HFFc6 (cell line): ENCODE measurements around the gene PDE6B. TPM values are rescaled to one million over a fixed set of nuclear protein-coding genes. Genes with fewer than 3 reads are reported as not detected.

Source experiments
- DNase-seq: peaks from one replicate; pipeline ENCODE4 v3.0.0-alpha.2; 2018
- H3K27ac Mint-ChIP-seq: 2 replicates; pipeline ENCODE4 v1.8.0; 2020; ENCODE audit warnings: mild to moderate bottlenecking, mixed read lengths
- H3K27me3 Mint-ChIP-seq: 2 replicates; pipeline ENCODE4 v1.8.0; 2021; ENCODE audit warnings: mild to moderate bottlenecking, moderate library complexity, mixed read lengths; ENCODE audit not compliant: insufficient read depth
- H3K36me3 Mint-ChIP-seq: 2 replicates; pipeline ENCODE4 v1.8.0; 2021; ENCODE audit warnings: low read depth, mixed read lengths
- H3K4me1 Mint-ChIP-seq: 2 replicates; pipeline ENCODE4 v1.8.0; 2020; ENCODE audit warnings: low read depth, mixed read lengths
- H3K4me3 Mint-ChIP-seq: 2 replicates; pipeline ENCODE4 v1.8.0; 2020; ENCODE audit warnings: mild to moderate bottlenecking, moderate library complexity, mixed read lengths
- H3K9me3 Mint-ChIP-seq: 2 replicates; pipeline ENCODE4 v1.8.0; 2020; ENCODE audit warnings: mild to moderate bottlenecking, mixed read lengths
- total RNA-seq, 6 experiments: library from RNA; stranded (reverse); fragmentation: NEBNext Ultra II Directional; extraction: Animal tissue kit (Norgen Biotek cat#: 25700); gene quantifications; 2 replicates in 1 of 6; 3 replicates in 5 of 6; pipeline ENCODE4 v1.2.3, GENCODE V29; 2021
- TF ChIP-seq, protein P1 (sequence below): fragments of 200-600 bp; sonication (generic); IDR thresholded peaks from 2 replicates; pipeline ENCODE4 v1.5.0; 2021; ENCODE audit warnings: antibody characterized with exemption, mild to moderate bottlenecking

The PDE6B gene
- total RNA-seq, 6 experiments from 2014 or later = not detected

DNA sequence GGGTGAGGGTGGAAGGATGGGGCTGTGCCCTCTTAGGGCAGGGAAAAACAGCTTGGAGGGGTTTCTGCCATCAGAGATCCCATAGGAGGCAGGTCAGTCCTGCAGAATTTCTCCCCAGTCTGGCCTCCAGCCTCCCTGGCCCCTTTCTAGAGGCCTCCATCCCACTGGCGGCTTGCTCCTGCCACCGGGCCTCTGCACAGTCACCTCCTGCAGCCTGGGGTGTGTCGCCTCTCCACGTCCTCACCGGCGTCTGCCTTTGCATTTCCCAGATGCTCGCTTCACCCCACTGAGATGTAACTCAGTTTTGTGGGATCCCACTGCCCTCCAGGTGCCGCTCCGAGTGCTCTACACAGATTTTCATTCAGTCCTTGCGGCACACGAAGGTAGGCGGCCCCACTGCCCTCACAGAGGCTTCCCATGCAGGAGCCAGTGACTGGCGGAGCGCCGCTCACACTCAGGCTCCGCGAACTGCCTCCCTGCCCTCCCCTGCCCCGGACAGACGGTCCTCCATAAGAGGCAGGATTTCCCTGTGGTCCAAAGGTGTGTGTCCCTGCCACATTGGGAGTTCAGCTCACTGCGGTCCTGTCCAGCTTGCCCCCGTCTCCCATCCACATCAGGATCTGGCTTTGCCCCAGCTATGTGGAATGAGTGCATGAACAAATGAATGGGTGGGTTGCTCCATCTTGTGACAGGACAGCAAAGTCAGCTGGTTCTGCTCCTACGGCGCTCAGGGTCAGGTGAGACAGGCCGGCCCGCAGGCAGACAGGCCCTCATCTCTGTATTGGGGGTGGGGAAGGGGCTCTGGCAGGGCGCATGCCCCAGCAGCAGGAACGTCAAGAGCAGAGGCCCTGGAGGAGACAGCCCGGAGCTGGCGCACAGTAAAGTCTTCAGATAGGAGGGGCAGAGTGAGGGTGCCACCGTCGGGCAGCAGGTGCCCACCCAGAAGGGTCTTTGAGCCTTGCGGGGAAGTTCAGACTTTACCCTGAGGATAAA, 46.6 kb upstream of the PDE6B start:
- Mint-ChIP-seq H3K27me3 (peaks cover 21% of the 10 kb centered on the region), H3K4me1 (peaks cover 13% of the 10 kb centered on the region), H3K4me3 (no peak overlapping the region)

DNA sequence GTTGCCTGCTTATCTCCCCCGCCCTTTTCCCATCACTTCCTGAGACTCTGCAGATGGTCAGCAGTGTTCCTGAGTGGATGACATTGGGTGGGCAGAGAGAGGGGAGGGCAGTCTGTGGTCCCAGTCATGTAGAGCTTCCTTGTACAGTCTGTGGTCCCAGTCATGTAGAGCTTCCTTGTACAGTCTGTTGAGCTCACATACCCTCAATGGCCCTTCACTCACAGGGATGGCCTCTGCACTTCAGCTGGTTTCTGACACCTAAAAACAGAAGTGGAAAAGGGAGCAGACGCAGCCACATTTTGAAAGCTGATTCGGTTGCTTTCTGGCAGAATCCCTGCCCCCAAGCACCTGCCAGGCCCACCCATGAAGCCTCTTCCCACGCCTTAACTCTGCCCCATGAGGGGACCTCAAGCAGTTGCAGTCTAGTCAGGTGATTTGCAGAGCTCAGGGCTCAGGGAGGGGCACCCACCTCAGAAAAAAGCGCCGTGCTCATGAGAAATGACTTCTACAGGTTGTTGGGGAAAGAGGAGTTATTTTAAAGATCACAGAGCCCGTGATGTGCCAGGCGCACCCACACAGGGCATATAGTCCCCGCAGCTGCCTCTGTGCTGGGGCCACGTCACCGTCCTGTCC, 45.7 kb upstream of the PDE6B start:
- DNase-seq = no peak
- H3K27me3 Mint-ChIP-seq = peaks cover 17% of the 10 kb centered on the region

More for the DNA sequence above, 46.6 kb upstream of the PDE6B start:
- no peak for DNase-seq
- H3K36me3 Mint-ChIP-seq = no peaks in the 10 kb centered on the region
- TF ChIP-seq, protein P1, sequence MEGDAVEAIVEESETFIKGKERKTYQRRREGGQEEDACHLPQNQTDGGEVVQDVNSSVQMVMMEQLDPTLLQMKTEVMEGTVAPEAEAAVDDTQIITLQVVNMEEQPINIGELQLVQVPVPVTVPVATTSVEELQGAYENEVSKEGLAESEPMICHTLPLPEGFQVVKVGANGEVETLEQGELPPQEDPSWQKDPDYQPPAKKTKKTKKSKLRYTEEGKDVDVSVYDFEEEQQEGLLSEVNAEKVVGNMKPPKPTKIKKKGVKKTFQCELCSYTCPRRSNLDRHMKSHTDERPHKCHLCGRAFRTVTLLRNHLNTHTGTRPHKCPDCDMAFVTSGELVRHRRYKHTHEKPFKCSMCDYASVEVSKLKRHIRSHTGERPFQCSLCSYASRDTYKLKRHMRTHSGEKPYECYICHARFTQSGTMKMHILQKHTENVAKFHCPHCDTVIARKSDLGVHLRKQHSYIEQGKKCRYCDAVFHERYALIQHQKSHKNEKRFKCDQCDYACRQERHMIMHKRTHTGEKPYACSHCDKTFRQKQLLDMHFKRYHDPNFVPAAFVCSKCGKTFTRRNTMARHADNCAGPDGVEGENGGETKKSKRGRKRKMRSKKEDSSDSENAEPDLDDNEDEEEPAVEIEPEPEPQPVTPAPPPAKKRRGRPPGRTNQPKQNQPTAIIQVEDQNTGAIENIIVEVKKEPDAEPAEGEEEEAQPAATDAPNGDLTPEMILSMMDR = no peak
- H3K27ac Mint-ChIP-seq = no peak overlapping the region
- H3K9me3 Mint-ChIP-seq = peaks cover 4% of the 10 kb centered on the region; the same call in 1 of the 2 replicates

DNA sequence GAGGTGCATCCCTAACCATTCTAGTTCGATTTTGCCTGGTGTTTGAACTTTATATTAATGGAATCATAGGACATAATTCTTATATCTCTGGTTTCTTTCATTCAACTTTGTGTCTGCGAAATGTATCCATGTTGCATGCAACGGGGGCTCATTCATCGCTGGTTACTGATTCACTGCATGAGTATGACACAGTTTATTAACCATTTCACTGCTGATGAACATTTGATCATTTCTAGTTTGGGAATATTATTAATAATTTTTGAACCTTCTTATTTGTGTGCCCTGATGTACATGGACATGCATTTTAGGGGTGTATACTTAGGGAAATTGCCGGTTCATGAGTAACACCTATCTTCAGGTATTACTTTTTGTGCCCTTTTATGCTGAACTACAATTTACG, 44.2 kb upstream of the PDE6B start:
- DNase-seq = no peak
- Mint-ChIP-seq H3K9me3 (peaks cover 11% of the 10 kb centered on the region), H3K27me3 (peaks cover 17% of the 10 kb centered on the region), H3K27ac (no peak overlapping the region), H3K36me3 (no peaks in the 10 kb centered on the region), H3K4me1 (peaks cover 13% of the 10 kb centered on the region), H3K4me3 (no peak overlapping the region)
- TF ChIP-seq, protein P1 = no peak

More for the DNA sequence above, 45.7 kb upstream of the PDE6B start:
- no peak overlapping the region for H3K4me3 Mint-ChIP-seq
- H3K36me3 Mint-ChIP-seq = no peaks in the 10 kb centered on the region
- TF ChIP-seq, protein P1 = no peak
- no peak overlapping the region for H3K27ac Mint-ChIP-seq
- H3K4me1 Mint-ChIP-seq = peaks cover 13% of the 10 kb centered on the region
- H3K9me3 Mint-ChIP-seq = peaks cover 11% of the 10 kb centered on the region

DNA sequence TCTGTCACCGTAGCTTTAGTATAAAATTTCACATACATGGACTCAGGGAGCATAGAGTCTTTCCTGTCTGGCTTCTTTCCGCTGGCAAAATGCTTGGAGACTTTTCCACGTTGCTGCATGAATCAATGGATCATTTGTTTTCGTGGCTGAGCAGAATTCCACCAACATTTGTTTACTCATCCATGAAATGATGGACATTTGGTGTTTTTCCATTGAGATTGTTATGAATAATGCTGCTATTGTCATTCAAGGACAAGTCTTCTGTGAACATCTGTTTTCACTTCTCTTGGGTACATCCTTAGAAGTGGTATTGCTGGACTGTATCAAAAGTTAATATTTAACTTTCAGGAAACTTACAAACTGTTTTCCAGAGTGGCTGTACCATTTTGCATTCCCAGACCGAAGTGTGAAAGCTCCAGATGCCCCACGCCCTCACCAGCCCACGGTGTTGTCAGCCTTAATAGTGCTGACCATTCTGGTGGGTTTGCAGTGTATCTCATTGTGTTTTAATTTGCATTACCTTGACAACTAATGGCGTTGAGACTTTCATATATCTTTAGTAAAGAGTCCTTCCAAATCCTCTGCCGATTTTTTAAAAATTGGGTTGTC, 43.5 kb upstream of the PDE6B start:
- Mint-ChIP-seq H3K4me1 (peaks cover 12% of the 10 kb centered on the region), H3K27me3 (peaks cover 19% of the 10 kb centered on the region), H3K4me3 (no peak overlapping the region), H3K9me3 (peaks cover 11% of the 10 kb centered on the region), H3K36me3 (no peaks in the 10 kb centered on the region), H3K27ac (no peak overlapping the region)
- TF ChIP-seq, protein P1 = no peak
- DNase-seq = no peak

DNA sequence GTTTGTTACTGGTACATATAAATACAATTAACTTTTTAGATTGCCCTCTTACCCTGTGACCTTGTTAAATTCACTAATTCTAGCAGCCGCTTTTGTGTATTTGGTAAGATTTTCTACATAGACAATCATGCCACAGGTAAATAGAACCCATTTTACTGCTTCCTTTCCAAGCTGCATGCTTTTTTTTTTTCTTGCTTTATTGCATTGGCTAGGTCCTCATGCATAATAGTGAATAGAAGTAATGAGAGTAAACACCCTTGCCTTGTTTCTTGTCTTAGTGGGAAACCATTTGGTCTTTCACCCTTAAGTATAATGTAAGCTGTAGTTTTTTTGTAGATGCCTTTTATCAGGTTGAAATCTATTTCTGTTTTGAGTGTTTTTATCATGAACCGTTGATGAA, 41.6 kb upstream of the PDE6B start:
- TF ChIP-seq, protein P1 = no peak

More for the DNA sequence above, 41.6 kb upstream of the PDE6B start:
- no peak for DNase-seq
- Mint-ChIP-seq H3K9me3 (peaks cover 18% of the 10 kb centered on the region), H3K4me1 (no peaks in the 10 kb centered on the region), H3K27me3 (peaks cover 17% of the 10 kb centered on the region), H3K27ac (no peak overlapping the region), H3K4me3 (no peak overlapping the region), H3K36me3 (peaks cover 4% of the 10 kb centered on the region)
